GM19193 (cell line): ENCODE data around the gene CCDC141.

Experiments used
- POLR2A ChIP-seq: IDR thresholded peaks from 4 replicates; pipeline ENCODE4 v1.6.1; 2011; ENCODE audit not compliant: insufficient read depth, insufficient read length; ENCODE audit errors: extremely low read depth

CCDC141 gene

GRCh38 chr2:178934571-178934970, 115.4 kb downstream of the CCDC141 start:
- TF ChIP-seq POLR2A, result no peak

DNA sequence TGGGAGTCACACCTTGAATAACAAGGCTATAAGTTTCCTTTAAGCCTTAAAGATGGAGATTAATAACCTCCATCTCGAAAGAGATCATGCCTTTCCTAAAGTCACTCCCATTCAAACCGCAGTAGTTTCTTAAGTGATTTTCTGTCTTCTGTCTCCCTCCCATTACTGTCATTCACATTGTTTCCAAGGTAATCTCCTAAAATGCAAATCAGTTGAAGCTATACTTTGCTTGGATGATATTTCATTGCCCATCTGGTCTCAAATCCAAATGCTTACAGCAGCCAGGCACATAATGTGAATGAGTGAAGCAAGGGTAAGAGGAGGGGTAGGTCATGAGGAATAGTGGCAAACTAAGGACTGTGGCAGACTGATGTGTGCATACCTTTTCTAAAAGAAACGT, 116.4 kb downstream of the CCDC141 start:
- no peak for TF ChIP-seq POLR2A

GRCh38 chr2:178928077-178928476, 121.9 kb downstream of the CCDC141 start:
- no peak for TF ChIP-seq POLR2A

DNA sequence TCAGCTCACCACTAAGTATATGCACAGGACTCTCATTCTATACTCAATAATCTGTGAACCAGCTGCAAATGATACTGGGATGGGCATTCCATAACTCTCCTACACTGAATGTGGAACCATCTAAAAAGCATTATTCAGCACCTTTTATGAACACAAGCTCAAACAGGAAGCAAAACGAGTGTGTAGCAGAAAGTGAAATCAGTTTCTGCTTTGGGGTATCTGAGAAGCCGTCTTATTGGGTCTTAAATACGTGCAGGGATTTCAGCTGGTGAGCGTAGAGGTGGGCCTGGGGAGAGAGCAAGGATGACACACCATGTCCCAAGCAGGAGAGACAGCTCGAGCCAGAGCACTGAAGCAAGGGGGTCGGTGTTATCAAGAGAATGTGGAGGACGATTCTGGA, 122.8 kb downstream of the CCDC141 start:
- TF ChIP-seq POLR2A, result no peak

- TF ChIP-seq POLR2A, result no peak
These were observed 125.1 kb downstream of the CCDC141 start for GRCh38 chr2:178924817-178925216.

DNA sequence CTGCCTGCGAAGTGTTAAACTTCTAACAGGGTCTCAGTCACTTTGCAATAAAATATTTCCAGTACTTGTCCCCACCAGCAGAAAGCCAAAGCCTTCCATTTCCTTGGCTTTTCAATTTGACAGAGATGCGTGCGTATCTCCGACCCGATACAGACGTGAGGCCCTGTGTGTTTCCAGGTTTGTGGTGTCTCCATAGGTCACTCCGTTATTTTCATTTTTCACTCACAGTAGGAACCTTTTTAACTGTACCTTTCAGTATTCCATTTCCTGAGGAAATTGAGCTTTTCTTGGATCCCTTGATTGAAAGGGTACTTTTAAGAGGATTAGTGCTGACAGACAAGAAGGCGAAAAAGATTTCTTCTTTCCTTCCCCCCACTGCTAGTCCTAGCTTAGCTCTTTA, 126.4 kb downstream of the CCDC141 start:
- TF ChIP-seq POLR2A, result no peak

DNA sequence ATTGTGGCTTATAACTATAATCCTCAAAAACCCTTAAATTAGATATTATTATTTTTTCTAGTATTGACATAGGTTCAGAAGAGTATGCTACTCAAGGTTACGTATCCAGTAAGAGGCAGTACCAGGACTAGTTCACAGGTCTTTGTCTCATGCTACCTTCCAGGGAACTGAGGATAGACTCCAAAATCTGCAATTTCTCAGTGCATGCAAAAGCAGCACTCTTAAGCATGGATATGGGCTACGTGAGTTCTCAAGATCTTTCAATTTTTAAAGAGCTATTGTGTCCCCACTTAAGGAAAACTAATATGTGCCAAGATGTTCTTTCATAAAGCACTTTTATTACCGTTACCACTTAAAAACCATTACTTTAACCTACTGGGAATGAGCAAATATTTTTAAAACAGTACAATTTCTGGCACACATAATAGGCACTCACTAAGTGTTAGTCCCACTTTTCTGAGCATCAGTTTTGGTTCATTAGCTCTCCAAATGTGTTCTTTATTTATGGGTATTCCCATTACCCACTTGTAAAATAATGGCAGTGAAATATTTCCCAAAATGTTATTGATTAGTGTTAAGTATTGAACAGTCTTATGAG, 128.9 kb downstream of the CCDC141 start:
- no peak for TF ChIP-seq POLR2A

DNA sequence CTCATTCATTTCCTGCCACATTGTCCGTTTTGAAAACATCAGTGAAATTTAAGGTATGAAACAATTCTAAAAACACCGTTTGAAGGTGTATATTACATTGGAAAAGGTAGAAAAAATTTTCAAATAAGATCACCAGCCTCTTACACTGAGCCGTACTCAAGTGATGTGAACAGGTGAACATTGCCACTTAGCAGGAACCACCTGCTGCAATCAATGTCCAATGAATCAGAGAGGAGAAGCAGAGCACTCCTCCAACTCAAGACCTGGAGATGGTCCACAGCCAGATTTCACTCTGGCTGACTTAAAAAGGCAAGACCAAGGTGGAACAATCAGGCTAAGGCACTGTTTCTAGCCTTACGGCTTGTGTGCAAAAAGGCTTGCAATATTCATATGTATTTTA, 132.4 kb downstream of the CCDC141 start:
- no peak for TF ChIP-seq POLR2A

- TF ChIP-seq POLR2A, result no peak
These were observed 134.3 kb downstream of the CCDC141 start for GRCh38 chr2:178915423-178916173.

DNA sequence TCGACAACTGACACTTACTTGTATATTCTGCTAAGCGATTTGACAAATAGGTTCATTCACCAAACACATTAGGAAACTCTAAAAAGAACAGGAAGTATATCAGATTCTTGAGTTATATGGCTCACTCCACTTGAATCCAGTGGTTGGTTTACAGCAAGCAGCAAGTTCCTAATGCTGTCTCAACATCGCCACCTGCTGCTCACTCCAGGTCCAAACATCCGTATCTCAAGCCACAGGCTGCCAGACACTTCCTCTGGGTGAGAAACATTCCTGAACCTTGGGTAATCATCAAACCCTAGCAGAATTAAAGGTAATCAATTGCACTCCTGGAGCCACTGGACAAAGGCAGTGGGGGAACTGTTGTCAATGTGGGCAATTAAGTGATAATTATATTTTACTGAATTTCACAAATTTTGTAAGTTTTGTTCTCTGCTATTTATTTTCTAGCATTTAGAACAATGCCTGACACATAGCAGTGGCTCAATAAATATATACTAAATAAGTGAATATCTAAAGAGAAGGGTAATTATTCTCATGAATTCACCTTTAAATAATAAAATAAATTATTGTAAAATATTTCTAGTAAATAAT, 135.6 kb downstream of the CCDC141 start:
- no peak for TF ChIP-seq POLR2A

GRCh38 chr2:178913049-178913441, 136.9 kb downstream of the CCDC141 start:
- TF ChIP-seq POLR2A, result no peak

- TF ChIP-seq POLR2A, result no peak
These were observed 137.4 kb downstream of the CCDC141 start for GRCh38 chr2:178912416-178913048.

DNA sequence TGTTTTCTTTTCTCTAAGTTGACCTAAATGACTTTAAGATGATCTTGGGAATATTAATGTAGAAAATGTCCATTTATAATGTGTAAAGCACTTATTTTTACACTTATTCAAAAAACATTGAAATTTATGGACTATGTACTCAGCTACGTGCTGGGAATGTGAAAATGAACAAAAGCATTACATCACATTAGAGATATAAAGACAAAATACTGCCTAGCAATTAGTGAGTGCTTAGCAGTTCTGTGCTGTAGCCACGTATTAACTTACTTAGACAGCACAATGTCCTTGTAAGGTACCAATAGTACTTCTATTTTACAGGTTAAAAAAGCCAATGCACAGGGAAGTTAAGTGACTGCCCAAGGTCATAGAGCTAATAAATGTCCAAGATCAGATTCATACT, 138.9 kb downstream of the CCDC141 start:
- TF ChIP-seq POLR2A, result no peak

DNA sequence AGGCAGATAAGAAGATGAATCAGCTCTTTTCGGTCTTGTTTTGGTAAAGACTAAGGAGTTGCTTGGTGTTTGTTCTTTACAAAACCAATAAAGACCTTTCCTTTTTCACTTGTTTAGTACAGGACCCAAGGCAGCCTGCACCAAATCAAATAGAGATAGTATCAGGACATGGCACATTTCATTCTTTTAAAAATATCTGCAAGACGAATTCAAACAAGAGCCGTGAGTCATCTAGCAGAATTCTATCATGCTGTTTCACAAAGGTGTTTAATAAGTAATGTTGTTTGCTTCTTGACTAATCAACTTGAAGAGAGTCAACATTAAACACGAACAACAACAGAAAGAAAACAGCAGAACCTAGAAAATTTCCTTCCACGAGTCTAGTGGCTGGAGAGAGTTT, 139.9 kb downstream of the CCDC141 start:
- no peak for TF ChIP-seq POLR2A

DNA sequence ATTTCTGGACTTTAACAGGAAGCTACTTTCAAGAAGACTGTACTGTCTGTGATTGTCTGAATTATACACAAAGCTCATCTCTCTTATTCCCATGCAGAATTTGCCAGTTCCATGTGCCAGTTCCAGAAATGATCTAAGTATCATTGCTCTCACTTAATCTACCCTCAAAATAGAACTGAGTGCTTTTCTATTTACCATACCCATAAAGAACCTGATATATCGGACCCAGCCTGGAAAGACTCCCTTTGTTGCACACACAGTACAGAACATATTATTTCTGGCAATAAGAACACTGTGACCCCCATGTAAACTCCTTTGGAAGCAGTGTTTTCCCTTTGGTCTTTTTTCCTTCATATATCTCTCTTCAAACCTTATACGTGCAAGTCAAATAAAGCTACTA, 140.4 kb downstream of the CCDC141 start:
- no peak for TF ChIP-seq POLR2A

DNA sequence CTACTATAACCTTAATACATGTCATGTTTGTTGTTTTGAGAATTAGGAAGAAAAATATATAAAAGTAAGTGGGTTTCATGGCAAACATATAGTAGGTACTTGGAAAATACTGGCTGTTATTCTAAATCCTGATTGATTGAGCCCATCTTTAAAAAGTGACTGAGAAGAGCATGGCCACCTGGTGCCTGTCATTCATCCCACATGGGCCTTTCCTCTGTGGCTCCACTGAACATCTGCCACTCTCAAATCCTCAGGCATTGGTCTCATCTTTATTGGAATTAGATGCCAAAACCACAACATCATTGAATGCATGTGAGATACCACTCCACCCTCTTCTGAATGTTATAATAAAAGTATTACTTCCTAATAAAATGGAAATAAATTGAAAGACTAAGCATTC, 141.1 kb downstream of the CCDC141 start:
- no peak for TF ChIP-seq POLR2A
